Measurements from ENCODE around the gene ALK.

The ALK gene

GRCh38 chr2:29191817-29192216, 729.6 kb downstream of the ALK start:
- no peak overlapping the region for H3K4me3 ChIP-seq (ENCODE audit: low read depth, low read length)
- TF ChIP-seq CTCF (IDR thresholded peaks at IDR 0.05; ENCODE audit: low read depth, low read length), result no peak
- DNase-seq, result no peak
- H3K27ac ChIP-seq, result no peak overlapping the region
- H3K36me3 ChIP-seq, result no peaks in the 10 kb centered on the region
- H3K27me3 ChIP-seq (ENCODE audit: insufficient read depth, low read depth, severe bottlenecking), result no peaks in the 10 kb centered on the region
- H3K9me3 ChIP-seq (ENCODE audit: severe bottlenecking), result no peaks in the 10 kb centered on the region

DNA sequence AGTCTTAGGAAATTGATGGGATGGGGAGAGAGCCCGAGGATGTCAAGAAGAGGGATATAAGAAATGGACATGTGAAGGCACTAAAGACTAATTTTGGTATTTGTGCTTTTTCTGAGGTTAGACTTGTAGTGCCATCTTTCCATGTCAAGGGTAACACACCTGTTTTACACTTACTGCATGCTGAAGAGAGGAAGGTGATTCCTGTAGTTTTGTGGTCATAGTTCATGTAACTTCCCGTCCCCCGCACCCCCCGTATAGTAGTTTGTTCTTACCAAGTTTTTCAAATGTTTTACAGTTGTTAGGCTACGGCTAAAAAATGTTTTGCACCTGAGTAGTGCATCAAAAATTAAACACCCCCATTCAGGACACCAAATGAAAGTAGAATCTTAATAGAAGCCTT, 732.3 kb downstream of the ALK start:
- H3K4me3 ChIP-seq (ENCODE audit: low read depth, low read length), result no peak overlapping the region
- H3K27ac ChIP-seq, result no peak overlapping the region
- TF ChIP-seq CTCF (IDR thresholded peaks at IDR 0.05; ENCODE audit: low read depth, low read length), result no peak
- H3K36me3 ChIP-seq, result no peaks in the 10 kb centered on the region
- no peaks in the 10 kb centered on the region for H3K9me3 ChIP-seq (ENCODE audit: severe bottlenecking)
- no peak for DNase-seq
- H3K27me3 ChIP-seq (ENCODE audit: insufficient read depth, low read depth, severe bottlenecking), result no peaks in the 10 kb centered on the region

DNA sequence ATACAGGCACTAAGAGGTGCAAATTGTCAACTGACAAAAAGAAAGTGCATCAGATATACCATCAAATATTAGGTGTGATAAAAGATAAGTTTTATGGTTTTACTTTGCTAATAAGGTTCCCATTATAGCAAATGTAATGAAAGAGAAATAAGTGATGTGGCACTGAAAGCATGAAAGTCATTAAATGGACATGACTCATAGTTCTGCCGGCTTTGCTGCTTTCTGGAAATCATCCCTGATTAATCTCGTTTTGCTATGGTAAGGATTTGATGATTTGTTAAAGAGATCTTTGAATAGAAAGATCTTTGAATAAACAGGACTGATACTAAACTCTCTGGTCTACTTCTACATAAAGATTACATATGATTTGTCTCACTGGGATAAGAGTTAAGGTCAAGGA, 733.5 kb downstream of the ALK start:
- no peak for DNase-seq
- no peaks in the 10 kb centered on the region for H3K27me3 ChIP-seq (ENCODE audit: insufficient read depth, low read depth, severe bottlenecking)
- H3K9me3 ChIP-seq (ENCODE audit: severe bottlenecking), result no peaks in the 10 kb centered on the region
- no peak for TF ChIP-seq CTCF (IDR thresholded peaks at IDR 0.05; ENCODE audit: low read depth, low read length)
- H3K27ac ChIP-seq, result no peak overlapping the region
- H3K4me3 ChIP-seq (ENCODE audit: low read depth, low read length), result no peak overlapping the region
- no peaks in the 10 kb centered on the region for H3K36me3 ChIP-seq

DNA sequence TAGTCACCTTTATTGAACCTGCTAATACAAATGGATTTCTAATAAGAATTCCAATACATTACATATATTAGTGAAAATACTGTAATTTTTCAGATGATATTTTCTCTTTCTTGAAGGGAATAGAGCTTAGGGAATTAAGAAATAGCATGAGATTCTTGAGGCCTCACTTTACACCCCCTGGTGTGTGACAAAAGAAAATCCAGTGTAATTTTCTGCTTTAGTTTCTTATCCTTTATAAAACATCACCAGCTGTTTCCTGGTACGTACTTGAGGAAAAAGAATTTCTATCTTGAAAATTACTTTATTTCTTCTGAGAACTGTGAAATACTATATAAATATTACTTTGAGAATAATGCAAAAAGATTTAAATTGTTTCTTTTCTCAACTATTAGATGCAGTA, 734.6 kb downstream of the ALK start:
- Histone ChIP-seq H3K27ac (no peak overlapping the region), H3K27me3 (ENCODE audit: insufficient read depth, low read depth, severe bottlenecking) (no peaks in the 10 kb centered on the region), H3K4me3 (ENCODE audit: low read depth, low read length) (no peak overlapping the region), H3K36me3 (peaks cover 5% of the 10 kb centered on the region), H3K9me3 (ENCODE audit: severe bottlenecking) (no peaks in the 10 kb centered on the region)
- no peak for DNase-seq
- no peak for TF ChIP-seq CTCF (IDR thresholded peaks at IDR 0.05; ENCODE audit: low read depth, low read length)

GRCh38 chr2:29184531-29184930, 736.9 kb downstream of the ALK start:
- Histone ChIP-seq H3K27ac (no peak overlapping the region), H3K4me3 (ENCODE audit: low read depth, low read length) (no peak overlapping the region), H3K9me3 (ENCODE audit: severe bottlenecking) (no peaks in the 10 kb centered on the region), H3K27me3 (ENCODE audit: insufficient read depth, low read depth, severe bottlenecking) (no peaks in the 10 kb centered on the region), H3K36me3 (peaks cover 5% of the 10 kb centered on the region)
- DNase-seq, result no peak
- no peak for TF ChIP-seq CTCF (IDR thresholded peaks at IDR 0.05; ENCODE audit: low read depth, low read length)

DNA sequence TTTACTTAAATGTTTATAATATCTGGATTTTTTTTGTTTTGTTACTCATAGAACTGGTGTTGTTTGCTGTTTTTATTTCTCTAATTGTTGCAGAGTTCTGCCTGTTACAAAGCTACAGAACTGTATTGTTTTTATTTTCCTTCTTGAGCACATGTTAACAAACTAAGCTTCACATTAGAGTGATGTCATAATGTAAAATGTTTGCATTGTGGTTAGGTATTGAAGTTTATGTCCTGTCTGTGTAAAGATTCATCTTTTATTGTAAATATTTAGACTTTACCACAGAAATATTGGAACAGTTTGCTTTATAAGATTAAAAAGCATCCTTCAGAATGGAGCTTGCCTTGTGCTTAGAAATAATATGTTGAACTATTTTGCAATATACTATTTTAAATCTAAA, 738.5 kb downstream of the ALK start:
- Histone ChIP-seq H3K27me3 (ENCODE audit: insufficient read depth, low read depth, severe bottlenecking) (no peaks in the 10 kb centered on the region), H3K4me3 (ENCODE audit: low read depth, low read length) (no peak overlapping the region), H3K27ac (no peak overlapping the region), H3K36me3 (peaks cover 5% of the 10 kb centered on the region), H3K9me3 (ENCODE audit: severe bottlenecking) (no peaks in the 10 kb centered on the region)
- no peak for DNase-seq
- TF ChIP-seq CTCF (IDR thresholded peaks at IDR 0.05; ENCODE audit: low read depth, low read length), result no peak

Data from WERI-Rb-1 (cell line).